HG02798 (cell line): Measurements from ENCODE around the gene KRTCAP3.

ENCODE experiments used
- ATAC-seq: cut with Tn5 transposase; IDR thresholded peaks from one replicate; pipeline ENCODE4 v1.9.1; 2021; ENCODE audit warnings: mild to moderate bottlenecking; ENCODE audit not compliant: unreplicated experiment, poor library complexity

Gene KRTCAP3

DNA sequence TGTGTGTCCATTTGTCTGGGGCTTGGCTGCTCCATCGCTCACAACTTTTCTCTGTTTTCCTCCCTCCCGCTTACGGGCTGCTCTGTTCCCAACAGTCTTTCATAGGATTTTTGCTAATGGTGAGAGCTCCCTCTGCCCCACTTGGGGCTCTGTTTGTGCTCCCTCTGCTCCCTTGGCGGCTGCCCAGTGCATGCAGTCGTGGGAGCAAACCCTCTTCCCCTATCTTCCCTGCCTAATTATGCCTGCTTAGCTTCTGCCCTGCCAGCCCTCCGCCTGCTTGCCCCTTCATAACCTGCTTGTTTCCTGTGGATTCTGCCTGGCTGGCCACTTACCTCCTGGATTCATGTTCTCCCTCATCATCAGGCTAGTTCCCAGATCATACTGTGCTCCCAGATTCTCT is 6.6 kb upstream of the KRTCAP3 start:
- ATAC-seq, result no peak

DNA sequence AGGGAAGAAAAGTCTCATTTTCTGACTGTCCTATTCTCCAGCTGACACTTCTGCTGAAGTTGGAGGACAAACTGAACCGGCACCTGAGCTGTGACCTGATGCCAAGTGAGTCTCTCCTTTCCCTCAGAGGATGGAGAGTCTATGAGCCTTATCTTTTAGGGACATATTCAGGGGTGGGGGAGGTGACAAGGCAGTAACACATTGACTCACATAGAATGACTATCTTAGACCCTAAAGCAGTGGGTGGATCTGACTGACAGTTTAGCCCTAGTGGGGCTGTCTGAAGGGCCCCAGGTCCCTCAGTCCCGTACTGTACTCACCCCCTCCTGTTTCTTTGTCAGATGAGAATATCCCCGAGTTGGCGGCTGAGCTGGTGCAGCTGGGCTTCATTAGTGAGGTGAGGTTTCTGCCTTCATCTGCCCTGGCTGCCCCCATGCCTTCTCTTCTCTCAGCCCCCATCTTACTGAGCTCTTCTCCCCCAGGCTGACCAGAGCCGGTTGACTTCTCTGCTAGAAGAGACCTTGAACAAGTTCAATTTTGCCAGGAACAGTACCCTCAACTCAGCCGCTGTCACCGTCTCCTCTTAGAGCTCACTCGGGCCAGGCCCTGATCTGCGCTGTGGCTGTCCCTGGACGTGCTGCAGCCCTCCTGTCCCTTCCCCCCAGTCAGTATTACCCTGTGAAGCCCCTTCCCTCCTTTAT is 805 bp upstream of the KRTCAP3 start:
- ATAC-seq, result no peak

- ATAC-seq, result no peak
Observed at GRCh38 chr2:27442920-27443282, 720 bp downstream of the KRTCAP3 start.

DNA sequence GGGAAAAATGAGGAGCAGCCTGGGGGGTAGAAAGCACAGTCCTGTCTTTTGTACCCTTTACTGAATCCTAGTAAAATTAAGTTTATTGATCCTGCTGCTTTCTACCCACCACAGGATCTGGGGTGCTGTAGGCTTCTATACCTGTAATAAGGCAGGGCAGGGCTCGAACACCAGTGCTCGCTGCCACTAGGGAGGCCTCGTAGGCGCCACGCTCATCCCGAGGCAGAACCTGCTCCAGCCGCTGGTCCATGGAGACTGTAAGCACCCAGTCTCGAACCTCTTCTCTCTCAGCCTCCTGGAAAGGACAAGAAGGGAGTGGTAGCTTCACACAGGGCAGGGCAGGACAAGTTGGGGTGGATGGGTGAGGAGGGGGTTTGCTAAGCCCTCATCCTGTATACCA is 3.0 kb downstream of the KRTCAP3 start:
- no peak for ATAC-seq

- no peak for ATAC-seq
Observed at GRCh38 chr2:27445615-27446014, 3.4 kb downstream of the KRTCAP3 start.

DNA sequence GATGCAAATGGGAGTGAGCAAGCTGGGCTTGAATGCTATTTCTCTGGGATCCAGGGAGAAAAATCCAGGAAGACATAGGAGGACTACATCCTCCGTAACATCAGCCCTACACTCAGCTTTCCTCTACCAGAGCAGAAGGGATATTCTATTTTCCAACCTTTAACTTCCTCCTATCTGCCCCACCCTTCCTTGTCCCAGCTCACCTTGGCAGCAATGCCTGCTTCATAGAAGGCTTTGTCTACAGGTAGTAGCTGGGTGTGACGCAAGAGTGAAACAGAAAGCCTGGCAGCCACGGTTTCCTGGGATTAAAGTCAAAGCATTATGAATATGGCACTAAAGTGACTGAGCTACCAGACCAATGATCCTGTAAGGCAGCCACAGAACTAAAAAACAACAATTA is 3.9 kb downstream of the KRTCAP3 start:
- ATAC-seq, result no peak

- no peak for ATAC-seq
Observed at GRCh38 chr2:27448381-27448780, 6.2 kb downstream of the KRTCAP3 start.

DNA sequence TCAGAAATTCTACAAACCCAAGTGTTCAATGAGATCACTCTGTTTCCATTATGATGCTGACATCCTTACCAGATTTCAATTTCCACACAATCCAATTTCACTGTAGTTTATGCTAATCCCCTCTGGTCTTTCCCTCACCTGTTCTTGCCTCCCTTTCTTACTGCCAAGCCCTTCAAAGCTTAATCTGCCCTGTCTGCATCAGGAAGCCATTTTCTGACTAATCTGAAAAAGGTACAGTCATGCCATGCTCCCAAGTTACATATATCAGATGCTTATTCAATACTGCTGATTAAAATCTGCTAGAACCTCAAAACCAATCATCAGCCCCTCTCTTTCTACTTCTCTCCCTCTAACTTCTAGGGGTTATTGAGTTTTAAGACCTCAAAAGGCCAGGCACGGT is 8.9 kb downstream of the KRTCAP3 start:
- no peak for ATAC-seq

- ATAC-seq, result no peak
Observed at GRCh38 chr2:27453968-27454367, 11.8 kb downstream of the KRTCAP3 start.

DNA sequence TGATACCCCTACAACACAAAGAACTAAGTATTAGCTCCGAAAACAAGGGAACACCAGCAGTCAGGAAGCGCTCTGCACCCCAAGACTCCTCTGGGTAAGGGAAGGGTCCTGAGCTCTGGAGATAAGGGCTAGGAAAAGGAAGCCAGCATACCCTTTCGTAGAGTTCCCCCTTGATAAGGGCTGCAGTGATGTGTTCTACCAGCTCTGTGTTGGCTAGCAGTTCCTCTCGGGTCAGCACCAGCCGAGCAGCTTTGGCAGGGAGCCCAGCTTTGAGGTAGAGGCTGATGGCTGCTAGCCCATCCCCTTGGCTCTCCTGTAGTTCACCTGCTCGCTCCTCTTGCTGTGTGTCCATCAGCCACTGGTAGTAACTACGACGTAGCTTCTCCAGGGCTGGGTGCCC is 18.9 kb downstream of the KRTCAP3 start:
- no peak for ATAC-seq

DNA sequence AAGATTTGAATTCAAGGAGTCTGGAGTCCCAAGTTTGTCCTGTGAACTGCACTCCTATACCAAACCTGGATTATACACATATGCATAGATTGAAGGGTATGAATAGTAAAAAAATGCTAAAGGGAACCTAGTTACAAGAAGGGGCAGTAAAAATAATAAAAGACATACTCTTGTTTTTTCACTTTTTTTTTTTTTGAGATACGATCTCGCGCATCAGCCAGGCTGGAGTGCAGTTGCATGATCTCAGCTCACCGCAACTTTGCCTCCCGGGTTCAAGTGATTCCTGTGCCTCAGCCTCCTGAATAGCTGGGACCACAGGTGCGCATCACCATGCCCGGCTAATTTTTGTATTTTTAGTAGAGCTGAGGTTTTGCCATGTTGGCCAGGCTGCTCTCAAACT is 22.3 kb downstream of the KRTCAP3 start:
- ATAC-seq, result no peak

DNA sequence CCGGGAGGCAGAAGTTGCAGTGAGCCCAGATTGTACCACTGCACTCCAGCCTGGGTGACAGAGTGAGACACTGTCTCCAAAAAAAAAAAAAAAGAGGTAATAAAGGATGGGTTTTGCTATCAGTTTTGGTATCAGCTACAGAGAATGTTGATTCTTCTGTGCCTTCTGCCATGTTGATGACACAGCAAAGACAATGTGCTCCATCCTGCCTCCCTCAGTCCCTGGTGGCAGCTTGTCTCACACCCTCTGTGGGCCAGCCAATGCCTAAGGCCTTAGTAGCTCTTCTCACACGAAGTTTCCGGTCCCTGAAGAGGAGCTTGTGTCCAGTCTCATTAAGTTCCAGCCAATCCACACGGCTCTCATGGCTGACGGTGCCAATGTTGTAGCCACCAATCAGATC is 29.8 kb downstream of the KRTCAP3 start:
- no peak for ATAC-seq

- no peak for ATAC-seq
Observed at GRCh38 chr2:27485496-27485895, 43.3 kb downstream of the KRTCAP3 start.

DNA sequence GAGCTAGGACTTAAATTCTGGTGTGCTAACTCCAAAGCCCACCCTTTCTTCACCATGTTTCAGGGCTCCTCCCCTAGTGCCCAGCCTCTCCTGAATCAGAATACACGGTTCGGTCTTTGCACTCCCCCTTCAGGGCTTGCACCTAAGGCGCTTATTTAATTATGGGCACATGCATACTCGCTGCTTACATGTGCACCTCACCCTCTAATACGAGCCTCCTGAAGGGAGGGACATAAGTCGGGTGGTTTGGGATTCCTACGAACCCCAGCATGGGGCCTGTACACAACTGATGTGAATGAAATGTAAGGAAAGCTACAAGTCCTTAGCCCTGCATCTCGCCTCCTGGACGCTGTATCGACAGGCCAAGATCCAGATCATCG is 46.9 kb downstream of the KRTCAP3 start:
- no peak for ATAC-seq

DNA sequence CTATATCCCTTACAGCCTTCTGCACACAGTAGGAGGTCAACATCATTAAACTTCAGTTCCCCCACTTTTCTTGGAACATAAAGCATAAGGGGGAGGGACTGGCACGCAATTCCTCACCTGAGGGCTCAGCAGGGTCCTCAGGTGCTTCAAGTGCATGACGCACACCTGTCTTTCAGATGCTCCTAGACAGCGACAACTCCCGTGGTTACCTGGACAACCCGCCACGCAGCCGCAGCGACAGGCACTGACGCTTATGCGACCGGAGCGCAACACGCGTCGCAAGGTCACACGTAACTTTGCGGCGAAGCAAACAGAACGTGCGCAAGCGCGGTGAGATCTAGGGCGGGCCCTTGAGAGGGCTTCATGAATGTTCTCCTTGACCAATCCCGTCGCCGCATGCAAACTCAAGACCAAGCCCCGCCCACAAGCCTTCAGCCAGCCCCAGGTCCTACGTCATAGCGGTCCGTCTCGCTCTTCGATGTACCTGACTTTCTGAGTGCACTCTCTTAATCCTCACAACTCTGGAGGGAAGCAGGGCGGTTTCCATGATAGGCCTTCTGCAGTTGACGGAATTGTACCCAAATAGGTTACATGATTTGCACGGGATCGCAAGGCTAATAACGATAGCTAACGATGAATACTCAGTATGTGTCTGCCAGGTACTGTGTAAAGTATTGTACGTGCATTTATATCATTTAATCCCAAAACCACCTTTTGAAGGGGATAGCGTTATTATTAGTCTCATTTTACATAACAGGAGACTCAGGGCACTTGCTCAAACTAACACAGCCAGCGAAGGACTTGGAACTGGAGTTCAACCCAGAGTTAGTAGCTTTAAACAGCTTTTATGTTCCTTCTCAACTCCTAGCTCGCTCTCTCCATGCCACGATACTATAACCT is 47.6 kb downstream of the KRTCAP3 start, which contains the start of gene IFT172:
IFT172 (minus strand) TSS at position 246 of the 900 bp plus-strand sequence; CDS start at position 156, 90 bp downstream.
- peak; percentile 96 for ATAC-seq

GRCh38 chr2:27492557-27492956 is 50.4 kb downstream of the KRTCAP3 start:
- no peak for ATAC-seq

- no peak for ATAC-seq
Observed at GRCh38 chr2:27493948-27494283, 51.7 kb downstream of the KRTCAP3 start.
